IPS-15b (cell line): ENCODE data around the gene OR10A4.
"Not testable (repeated sequence)": the region's sequence is repeated elsewhere in the genome, so short reads cannot be mapped to it uniquely, and the experiment has no call there.

Experiments
- H3K27me3 ChIP-seq: one replicate; pipeline ENCODE4 v1.6.1; 2013; ENCODE audit warnings: low read length; ENCODE audit not compliant: control insufficient read depth, insufficient read depth
- H3K36me3 ChIP-seq: one replicate; pipeline ENCODE4 v1.6.1; 2013; ENCODE audit warnings: low read length; ENCODE audit not compliant: control insufficient read depth, insufficient read depth
- H3K4me1 ChIP-seq: one replicate; pipeline ENCODE4 v1.6.1; 2013; ENCODE audit warnings: mild to moderate bottlenecking, low read length; ENCODE audit not compliant: control insufficient read depth, insufficient read depth
- H3K4me3 ChIP-seq: one replicate; pipeline ENCODE4 v1.5.1; 2013; ENCODE audit warnings: low read depth, low read length
- H3K9ac ChIP-seq: one replicate; pipeline ENCODE4 v1.6.1; 2013; ENCODE audit warnings: low read depth, mild to moderate bottlenecking, low read length
- H3K9me3 ChIP-seq: one replicate; pipeline ENCODE4 v1.6.1; 2013; ENCODE audit warnings: mild to moderate bottlenecking, low read length; ENCODE audit not compliant: control insufficient read depth, insufficient read depth

Gene OR10A4

DNA sequence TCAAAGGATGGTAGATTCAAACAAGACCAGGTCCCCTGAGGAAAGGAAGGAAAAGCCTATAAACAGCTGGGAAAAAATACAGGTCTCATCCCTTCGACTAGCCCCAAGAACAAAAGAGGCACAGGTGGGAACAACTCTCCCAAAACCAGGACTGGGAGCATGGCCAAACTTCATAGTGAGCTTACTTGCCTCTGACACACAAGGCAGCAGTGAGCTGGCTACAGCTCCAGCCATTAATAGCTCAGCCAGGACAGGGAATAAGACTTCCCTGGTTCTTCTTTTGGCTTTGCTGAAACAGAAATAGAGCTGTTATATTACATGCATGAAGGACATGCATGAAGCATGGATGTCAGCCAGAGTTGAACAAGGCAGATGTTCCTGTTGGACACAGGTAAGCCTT, 13.5 kb upstream of the OR10A4 start, which contains the start of gene OR10A2:
Gene OR10A2 (plus strand): TSS at position 97 of the 400 bp plus-strand sequence. CDS start 6,698 bp downstream, outside the sequence.
- Histone ChIP-seq H3K36me3 (no peaks in the 10 kb centered on the region), H3K4me3 (no peak within 1 kb of the TSS), H3K27me3 (no peaks in the 10 kb centered on the region), H3K9ac (no peak within 1 kb of the TSS), H3K9me3 (no peaks in the 10 kb centered on the region), H3K4me1 (no peaks in the 10 kb centered on the region)

DNA sequence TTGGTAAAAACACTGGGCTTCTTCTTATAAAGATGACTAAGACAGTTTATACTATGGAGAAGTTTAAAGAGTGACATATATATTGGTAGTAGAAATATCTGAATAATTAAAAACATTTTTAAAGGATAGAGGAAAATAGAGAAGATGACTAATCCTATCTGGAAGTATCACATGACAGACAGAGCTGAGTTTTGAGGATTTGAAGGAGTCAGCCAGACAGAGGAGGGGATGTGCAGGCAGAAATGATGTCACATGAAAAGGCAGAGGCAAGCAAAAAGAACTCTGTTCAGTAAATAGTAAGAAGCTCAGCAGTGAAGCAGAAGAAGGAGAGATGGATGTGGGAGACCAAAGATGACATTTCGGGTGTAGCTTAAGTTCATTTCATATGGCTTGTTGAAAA, 12.0 kb upstream of the OR10A4 start:
- H3K27me3 ChIP-seq, result no peaks in the 10 kb centered on the region
- H3K9me3 ChIP-seq, result no peaks in the 10 kb centered on the region
- no peaks in the 10 kb centered on the region for H3K4me1 ChIP-seq
- H3K4me3 ChIP-seq, result no peak overlapping the region
- no peak overlapping the region for H3K9ac ChIP-seq
- no peaks in the 10 kb centered on the region for H3K36me3 ChIP-seq

DNA sequence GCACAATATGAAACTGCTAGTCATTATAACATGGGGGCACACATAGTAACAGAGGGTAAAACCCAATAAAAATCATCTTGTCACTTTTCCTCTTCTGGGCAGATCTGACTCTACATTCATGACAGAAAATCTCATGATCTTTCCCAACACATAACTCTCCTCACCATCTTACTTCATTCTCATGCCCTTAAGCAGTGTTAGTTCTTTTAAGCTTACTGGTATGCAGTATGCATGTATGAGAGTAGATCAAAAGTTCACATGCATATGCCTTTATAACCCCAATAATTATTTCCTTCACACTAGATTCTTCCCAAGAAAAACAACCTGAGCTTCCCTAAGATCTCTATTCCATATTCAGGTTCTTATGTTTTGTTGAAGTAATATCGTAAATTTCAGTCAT, 5.1 kb upstream of the OR10A4 start:
- Histone ChIP-seq H3K27me3 (no peaks in the 10 kb centered on the region), H3K4me3 (no peak overlapping the region), H3K4me1 (no peaks in the 10 kb centered on the region), H3K9ac (no peak overlapping the region), H3K9me3 (no peaks in the 10 kb centered on the region), H3K36me3 (no peaks in the 10 kb centered on the region)

DNA sequence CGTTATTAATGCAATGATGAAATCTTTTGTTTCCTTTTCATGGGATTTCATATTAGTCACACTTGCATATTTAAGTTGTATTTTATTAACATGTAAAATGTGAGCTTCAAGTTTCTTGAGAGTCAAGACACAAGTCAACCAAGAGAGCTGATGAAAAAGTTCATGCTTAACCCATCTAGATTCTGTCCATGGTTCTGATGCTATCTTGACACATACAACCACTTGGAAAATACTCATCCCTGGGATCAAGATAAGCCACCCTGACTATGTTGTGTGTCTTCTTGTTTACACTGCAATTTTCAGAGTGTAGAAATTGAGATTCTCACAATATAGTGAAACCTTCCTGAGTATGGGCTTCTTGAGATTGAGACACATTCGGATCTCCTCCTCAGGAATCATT, 664 bp upstream of the OR10A4 start:
- no peaks in the 10 kb centered on the region for H3K9me3 ChIP-seq
- no peak overlapping the region for H3K4me3 ChIP-seq
- no peaks in the 10 kb centered on the region for H3K36me3 ChIP-seq

DNA sequence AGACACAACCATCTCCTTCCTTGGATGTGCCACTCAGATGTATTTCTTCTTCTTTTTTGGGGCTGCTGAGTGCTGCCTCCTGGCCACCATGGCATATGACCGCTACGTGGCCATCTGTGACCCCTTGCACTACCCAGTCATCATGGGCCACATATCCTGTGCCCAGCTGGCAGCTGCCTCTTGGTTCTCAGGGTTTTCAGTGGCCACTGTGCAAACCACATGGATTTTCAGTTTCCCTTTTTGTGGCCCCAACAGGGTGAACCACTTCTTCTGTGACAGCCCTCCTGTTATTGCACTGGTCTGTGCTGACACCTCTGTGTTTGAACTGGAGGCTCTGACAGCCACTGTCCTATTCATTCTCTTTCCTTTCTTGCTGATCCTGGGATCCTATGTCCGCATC, 489 bp downstream of the OR10A4 start:
- no peaks in the 10 kb centered on the region for H3K9me3 ChIP-seq
- no peak overlapping the region for H3K9ac ChIP-seq
- no peaks in the 10 kb centered on the region for H3K27me3 ChIP-seq
- H3K4me1 ChIP-seq, result no peaks in the 10 kb centered on the region
- no peaks in the 10 kb centered on the region for H3K36me3 ChIP-seq
- H3K4me3 ChIP-seq, result no peak overlapping the region

More for the DNA sequence above, 664 bp upstream of the OR10A4 start:
- no peaks in the 10 kb centered on the region for H3K27me3 ChIP-seq
- no peak overlapping the region for H3K9ac ChIP-seq
- H3K4me1 ChIP-seq, result no peaks in the 10 kb centered on the region

DNA sequence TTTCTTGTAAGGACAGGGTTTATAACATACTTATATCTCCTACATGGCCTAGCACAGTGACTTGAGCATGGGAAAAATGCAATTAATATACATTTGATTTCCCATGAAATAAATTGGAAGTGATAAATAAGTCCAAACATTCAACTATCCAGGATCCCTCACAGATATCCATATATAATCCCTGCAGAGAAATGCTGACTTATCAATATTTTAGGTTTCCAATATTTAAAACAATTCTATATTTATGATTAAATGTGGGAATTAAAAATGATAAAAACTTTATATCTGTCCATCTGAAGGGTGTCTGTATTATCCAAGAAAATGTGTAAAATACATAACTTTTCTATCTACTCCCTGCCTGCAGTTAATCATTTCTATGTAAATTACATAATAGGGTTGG, 6.3 kb downstream of the OR10A4 start:
- Histone ChIP-seq H3K9me3 (no peaks in the 10 kb centered on the region), H3K4me3 (no peak overlapping the region), H3K4me1 (peaks cover 3% of the 10 kb centered on the region), H3K9ac (no peak overlapping the region), H3K36me3 (no peaks in the 10 kb centered on the region), H3K27me3 (no peaks in the 10 kb centered on the region)

DNA sequence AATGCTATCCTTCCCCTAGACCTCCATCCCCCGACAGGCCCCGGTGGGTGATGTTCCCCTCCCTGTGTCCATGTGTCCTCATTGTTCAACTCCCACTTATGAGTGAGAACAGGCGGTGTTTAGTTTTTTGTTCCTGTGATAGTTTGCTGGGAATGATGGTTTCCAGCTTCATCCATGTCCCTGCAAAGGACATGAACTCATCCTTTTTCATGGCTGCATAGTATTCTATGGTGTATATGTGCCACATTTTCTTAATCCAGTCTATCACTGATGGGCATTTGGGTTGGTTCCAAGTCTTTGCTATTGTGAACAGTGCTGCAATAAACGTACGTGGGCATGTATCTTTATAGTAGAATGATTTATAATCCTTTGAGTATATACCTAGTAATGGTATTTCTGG, 11.3 kb downstream of the OR10A4 start:
- not testable (repeated sequence) for H3K4me3 ChIP-seq, H3K4me1 ChIP-seq, H3K27me3 ChIP-seq, H3K9me3 ChIP-seq, H3K9ac ChIP-seq, H3K36me3 ChIP-seq

DNA sequence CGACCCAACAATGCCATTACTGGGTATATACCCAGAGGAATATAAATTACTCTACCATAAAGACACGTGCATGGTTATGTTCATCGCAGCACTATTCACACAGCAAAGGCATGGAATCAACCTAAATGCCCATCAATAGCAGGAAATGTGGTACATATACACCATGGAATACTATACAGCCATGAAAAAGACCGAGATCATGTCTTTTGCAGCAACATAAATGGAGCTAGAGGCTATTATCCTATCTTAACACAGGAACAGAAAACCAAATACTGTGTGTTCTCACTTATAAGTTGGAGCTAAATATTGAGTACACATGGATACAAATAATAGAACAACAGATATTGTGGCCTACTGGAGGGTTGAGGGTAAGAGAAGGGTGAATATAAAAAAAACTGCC, 12.4 kb downstream of the OR10A4 start:
- Histone ChIP-seq H3K9ac (no peak overlapping the region), H3K27me3 (no peaks in the 10 kb centered on the region), H3K36me3 (no peaks in the 10 kb centered on the region), H3K9me3 (no peaks in the 10 kb centered on the region), H3K4me1 (peaks cover 3% of the 10 kb centered on the region), H3K4me3 (no peak overlapping the region)

DNA sequence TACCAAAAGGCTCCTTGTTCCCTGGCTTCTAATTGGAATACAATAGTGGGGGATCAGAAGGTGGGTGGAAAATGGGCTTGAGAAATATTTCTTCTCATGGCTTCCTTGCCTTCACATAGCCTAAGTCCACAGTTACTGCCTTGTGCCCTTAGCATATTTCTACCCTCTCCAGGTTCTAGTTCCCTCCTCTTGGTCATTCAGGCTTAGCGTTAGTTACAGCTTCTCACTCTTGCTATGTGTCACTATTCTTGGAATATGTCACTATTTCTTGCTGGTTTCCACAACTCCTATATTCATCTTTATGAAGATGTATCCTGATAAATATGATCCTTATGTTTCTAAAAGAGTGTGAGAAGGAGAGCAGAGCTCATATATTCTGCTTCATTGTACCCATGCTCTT, 13.4 kb downstream of the OR10A4 start:
- Histone ChIP-seq H3K9me3 (no peaks in the 10 kb centered on the region), H3K4me3 (no peak overlapping the region), H3K36me3 (no peaks in the 10 kb centered on the region), H3K27me3 (no peaks in the 10 kb centered on the region), H3K9ac (no peak overlapping the region), H3K4me1 (no peaks in the 10 kb centered on the region)

DNA sequence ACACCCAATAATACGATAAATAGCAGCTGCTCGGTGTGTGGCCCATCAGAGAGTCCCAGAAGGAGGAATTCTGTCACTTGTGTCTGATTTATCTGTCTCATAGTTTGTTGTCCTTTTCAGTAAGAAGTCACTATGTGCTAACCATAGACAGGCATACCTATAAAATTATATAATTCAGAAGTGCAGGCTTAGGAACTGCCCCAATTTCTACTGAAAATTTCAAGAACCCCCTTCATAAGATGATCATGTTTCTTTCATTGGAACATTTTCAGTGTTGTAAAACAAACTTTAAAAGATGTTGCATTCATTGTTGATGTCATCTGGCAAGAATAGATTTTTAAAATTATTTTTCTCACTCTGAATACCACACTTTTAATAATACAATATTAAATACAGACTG, 16.0 kb downstream of the OR10A4 start, which contains the start of gene OR2D2:
Gene OR2D2 (minus strand): TSS at position 101 of the 400 bp plus-strand sequence. CDS start 0 bp downstream, at position 101.
- no peak within 1 kb of the TSS for H3K4me3 ChIP-seq
- H3K9me3 ChIP-seq, result no peaks in the 10 kb centered on the region
- no peaks in the 10 kb centered on the region for H3K27me3 ChIP-seq
- H3K36me3 ChIP-seq, result no peaks in the 10 kb centered on the region
- no peaks in the 10 kb centered on the region for H3K4me1 ChIP-seq
- H3K9ac ChIP-seq, result no peak within 1 kb of the TSS

DNA sequence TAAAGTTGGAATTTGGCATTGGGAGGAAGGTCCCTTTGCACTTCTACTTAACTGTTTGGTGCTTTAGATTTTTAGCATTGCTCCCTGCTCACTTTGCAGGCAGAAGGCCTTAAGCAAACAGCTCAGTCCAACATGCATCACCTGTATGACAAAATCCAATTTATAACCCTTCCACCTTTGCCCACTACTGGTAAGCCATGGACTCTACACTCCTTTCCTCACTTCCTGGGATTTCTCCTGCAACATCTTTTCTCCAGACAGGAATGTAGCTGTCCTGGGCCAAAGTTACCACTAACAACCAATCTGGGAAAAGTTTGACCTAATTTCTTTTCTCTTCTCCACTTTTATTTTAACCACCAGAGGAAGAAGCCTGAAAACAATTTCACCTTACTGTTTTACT, 17.7 kb downstream of the OR10A4 start:
- no peaks in the 10 kb centered on the region for H3K27me3 ChIP-seq
- H3K4me1 ChIP-seq, result no peaks in the 10 kb centered on the region
- no peaks in the 10 kb centered on the region for H3K9me3 ChIP-seq
- no peaks in the 10 kb centered on the region for H3K36me3 ChIP-seq
- no peak overlapping the region for H3K9ac ChIP-seq
- H3K4me3 ChIP-seq, result no peak overlapping the region

DNA sequence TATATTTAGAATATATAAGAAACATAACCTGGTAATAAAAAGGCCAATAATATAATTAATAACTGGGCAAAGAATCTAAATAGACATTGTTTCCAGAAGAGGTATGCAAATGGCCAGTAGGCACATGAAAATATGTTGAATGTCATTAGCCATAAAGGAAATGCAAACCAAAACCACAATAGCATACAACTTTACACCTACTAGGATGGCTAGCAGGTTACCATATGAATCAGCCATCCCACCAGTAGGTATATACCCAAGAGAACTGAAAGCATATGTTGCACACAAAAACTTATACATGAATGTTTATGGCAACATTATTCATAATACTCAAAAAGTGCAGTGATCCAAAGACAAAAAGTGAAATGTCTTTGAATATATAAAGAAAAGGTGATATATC, 18.6 kb downstream of the OR10A4 start:
- no peak overlapping the region for H3K4me3 ChIP-seq
- H3K36me3 ChIP-seq, result no peaks in the 10 kb centered on the region
- H3K4me1 ChIP-seq, result no peaks in the 10 kb centered on the region
- H3K9ac ChIP-seq, result no peak overlapping the region
- no peaks in the 10 kb centered on the region for H3K9me3 ChIP-seq
- H3K27me3 ChIP-seq, result no peaks in the 10 kb centered on the region

DNA sequence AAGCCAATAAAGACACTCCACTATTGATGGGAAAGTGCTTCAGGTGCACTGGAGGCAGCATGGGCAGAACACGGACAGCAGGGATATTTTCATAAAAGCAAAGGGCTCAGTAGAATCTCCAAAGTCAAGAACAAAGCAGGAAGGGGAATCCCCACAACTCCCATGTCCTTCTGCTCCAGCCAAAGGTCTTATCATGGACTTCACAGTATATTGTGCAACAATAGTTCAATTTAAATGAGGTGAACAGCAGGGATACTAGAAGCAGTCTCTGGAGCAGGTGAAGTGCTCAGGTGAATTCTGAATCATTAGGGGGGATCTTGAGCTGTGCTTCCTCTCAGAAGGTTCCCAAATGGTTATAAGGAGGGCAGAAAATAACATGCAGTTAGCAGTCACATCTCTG, 22.5 kb downstream of the OR10A4 start:
- Histone ChIP-seq H3K4me3 (no peak overlapping the region), H3K4me1 (no peaks in the 10 kb centered on the region), H3K36me3 (no peaks in the 10 kb centered on the region), H3K27me3 (no peaks in the 10 kb centered on the region), H3K9ac (no peak overlapping the region), H3K9me3 (no peaks in the 10 kb centered on the region)
